Measurements from ENCODE around the gene NIP7.

The NIP7 gene

GRCh38 chr16:69382421-69382820 is 42.8 kb downstream of the NIP7 start:
- Histone ChIP-seq H3K27me3 (ENCODE audit: insufficient read depth, low read length) (no peaks in the 10 kb centered on the region), H3K27ac (ENCODE audit: low read depth, low read length, poor library complexity, severe bottlenecking) (no peak overlapping the region), H3K9me2 (ENCODE audit: low read depth, low read length) (no peaks in the 10 kb centered on the region), H3K9me3 (ENCODE audit: low read length) (no peaks in the 10 kb centered on the region), H3K4me2 (ENCODE audit: low read length) (no peak overlapping the region), H3K4me1 (ENCODE audit: insufficient read depth, low read length, severe bottlenecking) (peaks cover 16% of the 10 kb centered on the region), H3K9ac (ENCODE audit: low read length) (no peak overlapping the region), H3K4me3 (ENCODE audit: low read depth, low read length, poor library complexity, severe bottlenecking) (no peak overlapping the region), H3K79me2 (ENCODE audit: insufficient read depth, low read length) (peaks cover 28% of the 10 kb centered on the region), H3F3A (ENCODE audit: insufficient read depth, low read length) (no peaks in the 10 kb centered on the region), H2AFZ (ENCODE audit: low read length) (no peak overlapping the region), H3K36me3 (ENCODE audit: insufficient read depth, low read length) (peaks cover 70% of the 10 kb centered on the region), H4K20me1 (ENCODE audit: insufficient read depth, low read length) (no peaks in the 10 kb centered on the region)
- TF ChIP-seq CTCF (IDR thresholded peaks at IDR 0.05; ENCODE audit: low read length) (no peak), EZH2 (IDR thresholded peaks at IDR 0.05; ENCODE audit: borderline replicate concordance, low read length) (no peak)

GRCh38 chr16:69384974-69385373 is 45.4 kb downstream of the NIP7 start:
- Histone ChIP-seq H4K20me1 (ENCODE audit: insufficient read depth, low read length) (no peaks in the 10 kb centered on the region), H3K9me3 (ENCODE audit: low read length) (no peaks in the 10 kb centered on the region), H3F3A (ENCODE audit: insufficient read depth, low read length) (no peaks in the 10 kb centered on the region), H3K4me3 (ENCODE audit: low read depth, low read length, poor library complexity, severe bottlenecking) (peak overlapping the region; percentile 68), H3K27me3 (ENCODE audit: insufficient read depth, low read length) (no peaks in the 10 kb centered on the region), H2AFZ (ENCODE audit: low read length) (no peak overlapping the region), H3K9me2 (ENCODE audit: low read depth, low read length) (no peaks in the 10 kb centered on the region), H3K4me2 (ENCODE audit: low read length) (peak overlapping the region; percentile 95), H3K4me1 (ENCODE audit: insufficient read depth, low read length, severe bottlenecking) (peaks cover 16% of the 10 kb centered on the region), H3K36me3 (ENCODE audit: insufficient read depth, low read length) (peaks cover 45% of the 10 kb centered on the region), H3K9ac (ENCODE audit: low read length) (peak overlapping the region; percentile 83), H3K27ac (ENCODE audit: low read depth, low read length, poor library complexity, severe bottlenecking) (peak overlapping the region; percentile 78), H3K79me2 (ENCODE audit: insufficient read depth, low read length) (peaks cover 28% of the 10 kb centered on the region)
- TF ChIP-seq CTCF (IDR thresholded peaks at IDR 0.05; ENCODE audit: low read length) (no peak), EZH2 (IDR thresholded peaks at IDR 0.05; ENCODE audit: borderline replicate concordance, low read length) (no peak)

GRCh38 chr16:69386596-69386995 is 47.0 kb downstream of the NIP7 start:
- Histone ChIP-seq H3K4me1 (ENCODE audit: insufficient read depth, low read length, severe bottlenecking) (peaks cover 16% of the 10 kb centered on the region), H3K9me2 (ENCODE audit: low read depth, low read length) (no peaks in the 10 kb centered on the region), H2AFZ (ENCODE audit: low read length) (0 out of 2 replicates have a peak overlapping the region, but pooled peaks have one; percentile 85), H4K20me1 (ENCODE audit: insufficient read depth, low read length) (no peaks in the 10 kb centered on the region), H3F3A (ENCODE audit: insufficient read depth, low read length) (no peaks in the 10 kb centered on the region), H3K36me3 (ENCODE audit: insufficient read depth, low read length) (peaks cover 29% of the 10 kb centered on the region), H3K27ac (ENCODE audit: low read depth, low read length, poor library complexity, severe bottlenecking) (no peak overlapping the region), H3K4me3 (ENCODE audit: low read depth, low read length, poor library complexity, severe bottlenecking) (peak overlapping the region; percentile 68), H3K79me2 (ENCODE audit: insufficient read depth, low read length) (peaks cover 28% of the 10 kb centered on the region), H3K4me2 (ENCODE audit: low read length) (peak overlapping the region; percentile 46; the same call in 1 of the 2 replicates), H3K27me3 (ENCODE audit: insufficient read depth, low read length) (no peaks in the 10 kb centered on the region), H3K9me3 (ENCODE audit: low read length) (no peaks in the 10 kb centered on the region), H3K9ac (ENCODE audit: low read length) (no peak overlapping the region; the same call in 1 of the 2 replicates)
- TF ChIP-seq CTCF (IDR thresholded peaks at IDR 0.05; ENCODE audit: low read length) (no peak), EZH2 (IDR thresholded peaks at IDR 0.05; ENCODE audit: borderline replicate concordance, low read length) (no peak)
